ENCODE results near the gene DUSP23. TPM values are rescaled to one million over a fixed set of nuclear protein-coding genes. Genes with fewer than 3 reads are reported as not detected.

Gene DUSP23
- polyA plus RNA-seq, 1 experiment: 22.8 TPM

GRCh38 chr1:159753386-159753785 is 27.4 kb upstream of the DUSP23 start:
- Histone ChIP-seq H3K27me3 (ENCODE audit: control insufficient read depth, insufficient read depth, low read length) (no peaks in the 10 kb centered on the region), H3K36me3 (ENCODE audit: control insufficient read depth, insufficient read depth, low read length) (no peaks in the 10 kb centered on the region), H3K4me3 (ENCODE audit: low read depth, low read length) (no peak overlapping the region)
- TF ChIP-seq, protein P1, sequence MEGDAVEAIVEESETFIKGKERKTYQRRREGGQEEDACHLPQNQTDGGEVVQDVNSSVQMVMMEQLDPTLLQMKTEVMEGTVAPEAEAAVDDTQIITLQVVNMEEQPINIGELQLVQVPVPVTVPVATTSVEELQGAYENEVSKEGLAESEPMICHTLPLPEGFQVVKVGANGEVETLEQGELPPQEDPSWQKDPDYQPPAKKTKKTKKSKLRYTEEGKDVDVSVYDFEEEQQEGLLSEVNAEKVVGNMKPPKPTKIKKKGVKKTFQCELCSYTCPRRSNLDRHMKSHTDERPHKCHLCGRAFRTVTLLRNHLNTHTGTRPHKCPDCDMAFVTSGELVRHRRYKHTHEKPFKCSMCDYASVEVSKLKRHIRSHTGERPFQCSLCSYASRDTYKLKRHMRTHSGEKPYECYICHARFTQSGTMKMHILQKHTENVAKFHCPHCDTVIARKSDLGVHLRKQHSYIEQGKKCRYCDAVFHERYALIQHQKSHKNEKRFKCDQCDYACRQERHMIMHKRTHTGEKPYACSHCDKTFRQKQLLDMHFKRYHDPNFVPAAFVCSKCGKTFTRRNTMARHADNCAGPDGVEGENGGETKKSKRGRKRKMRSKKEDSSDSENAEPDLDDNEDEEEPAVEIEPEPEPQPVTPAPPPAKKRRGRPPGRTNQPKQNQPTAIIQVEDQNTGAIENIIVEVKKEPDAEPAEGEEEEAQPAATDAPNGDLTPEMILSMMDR (IDR thresholded peaks at IDR 0.05; ENCODE audit: insufficient read depth, low read depth, low read length): no peak
- DNase-seq (ENCODE audit: low read depth): no peak
- CTCF ChIA-PET: no interaction called here
- POLR2A ChIA-PET: no interaction called here

DNA sequence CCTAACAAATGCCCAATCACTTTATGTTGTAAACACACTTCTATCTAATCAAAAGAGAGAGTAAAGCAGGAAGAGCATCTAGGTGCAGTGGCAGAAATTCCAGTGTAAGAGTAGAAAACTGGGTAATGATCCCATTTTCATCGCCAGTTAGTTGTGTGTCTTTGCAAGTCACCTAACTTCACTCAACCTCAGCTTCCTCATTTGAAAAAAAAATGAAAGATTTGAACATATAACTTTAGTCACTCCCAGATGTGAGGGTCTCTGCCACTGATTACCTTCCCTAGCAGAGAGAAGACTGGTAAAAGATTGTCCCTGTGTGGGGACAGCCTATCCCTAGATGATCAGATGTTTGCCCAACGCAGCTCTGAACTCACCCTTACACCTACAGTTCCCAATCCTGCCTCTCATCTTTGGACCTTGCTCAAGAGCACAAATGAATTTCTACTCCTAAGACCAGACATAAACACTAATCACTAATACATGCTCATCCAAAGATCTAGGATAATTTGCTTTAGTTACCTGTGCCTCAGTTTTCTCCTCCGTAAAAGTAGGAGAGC is 25.2 kb upstream of the DUSP23 start:
- Histone ChIP-seq H3K27me3 (ENCODE audit: control insufficient read depth, insufficient read depth, low read length) (no peaks in the 10 kb centered on the region), H3K36me3 (ENCODE audit: control insufficient read depth, insufficient read depth, low read length) (no peaks in the 10 kb centered on the region), H3K4me3 (ENCODE audit: low read depth, low read length) (no peak overlapping the region)
- ChIA-PET CTCF (no interaction called here), POLR2A (no interaction called here)
- DNase-seq (ENCODE audit: low read depth): no peak
- TF ChIP-seq, protein P1 (IDR thresholded peaks at IDR 0.05; ENCODE audit: insufficient read depth, low read depth, low read length): no peak

DNA sequence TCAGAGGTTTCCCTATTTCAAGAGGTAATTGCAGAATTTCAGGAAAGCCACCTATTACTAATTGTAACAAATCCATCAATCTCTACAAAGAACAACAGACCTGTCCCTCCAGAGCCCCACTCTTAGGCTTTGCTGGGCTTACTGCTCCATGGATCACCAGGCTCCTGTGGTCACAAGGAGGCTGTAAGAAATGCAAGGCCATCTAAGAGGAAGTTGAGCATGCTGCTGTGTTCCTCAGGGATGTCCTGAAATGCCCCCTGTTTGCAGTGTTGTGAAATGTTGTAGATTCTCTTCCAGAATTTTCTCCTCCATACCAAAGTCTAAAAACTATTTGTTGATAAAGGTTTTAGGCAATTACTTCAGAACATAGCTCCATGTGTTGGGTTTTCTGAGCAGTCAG is 24.4 kb upstream of the DUSP23 start:
- ChIA-PET POLR2A (no interaction called here), CTCF (interaction anchor here (0.9 to 1.4 kb wide), 3 partner anchors 8 to 136 kb away, joined by 3 to 4 read pairs (median 4); no protein-coding TSS in a partner anchor)
- TF ChIP-seq, protein P1 (IDR thresholded peaks at IDR 0.05; ENCODE audit: insufficient read depth, low read depth, low read length): no peak
- Histone ChIP-seq H3K27me3 (ENCODE audit: control insufficient read depth, insufficient read depth, low read length) (no peaks in the 10 kb centered on the region), H3K4me3 (ENCODE audit: low read depth, low read length) (no peak overlapping the region), H3K36me3 (ENCODE audit: control insufficient read depth, insufficient read depth, low read length) (no peaks in the 10 kb centered on the region)
- no peak for DNase-seq (ENCODE audit: low read depth)

- H3K27me3 ChIP-seq (ENCODE audit: control insufficient read depth, insufficient read depth, low read length): no peaks in the 10 kb centered on the region
- ChIA-PET CTCF (interaction anchor here (0.5 kb wide), 1 partner anchor 550 kb away, joined by 3 read pairs; no protein-coding TSS in a partner anchor), POLR2A (no interaction called here)
- no peaks in the 10 kb centered on the region for H3K36me3 ChIP-seq (ENCODE audit: control insufficient read depth, insufficient read depth, low read length)
- TF ChIP-seq, protein P1 (IDR thresholded peaks at IDR 0.05; ENCODE audit: insufficient read depth, low read depth, low read length): no peak
- no peak overlapping the region for H3K4me3 ChIP-seq (ENCODE audit: low read depth, low read length)
- DNase-seq (ENCODE audit: low read depth): no peak
Observed at GRCh38 chr1:159763686-159764085, 17.1 kb upstream of the DUSP23 start.

DNA sequence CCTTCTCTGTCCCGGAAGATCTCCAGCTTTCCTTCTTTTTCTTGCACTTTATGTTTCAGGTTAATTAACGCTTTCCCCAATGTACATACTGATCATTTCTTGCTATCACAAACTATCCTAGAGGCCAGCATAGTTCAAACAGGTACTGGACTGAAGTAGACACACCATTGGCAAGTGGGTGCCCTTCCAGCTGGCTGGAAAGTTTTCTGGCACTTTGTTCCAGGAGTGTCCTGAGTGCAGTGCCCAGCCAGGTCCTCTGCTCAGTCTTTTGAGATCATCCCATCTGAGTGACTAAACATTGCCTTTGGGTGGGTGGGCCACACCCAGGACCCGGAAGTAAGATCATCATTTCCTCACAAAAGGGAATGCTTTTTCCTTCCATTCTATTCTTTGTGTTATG is 15.0 kb upstream of the DUSP23 start:
- CTCF ChIA-PET: no interaction called here
- POLR2A ChIA-PET: no interaction called here
- no peaks in the 10 kb centered on the region for H3K36me3 ChIP-seq (ENCODE audit: control insufficient read depth, insufficient read depth, low read length)
- no peaks in the 10 kb centered on the region for H3K27me3 ChIP-seq (ENCODE audit: control insufficient read depth, insufficient read depth, low read length)
- DNase-seq (ENCODE audit: low read depth): no peak
- no peak overlapping the region for H3K4me3 ChIP-seq (ENCODE audit: low read depth, low read length)
- TF ChIP-seq, protein P1 (IDR thresholded peaks at IDR 0.05; ENCODE audit: insufficient read depth, low read depth, low read length): no peak
